ENCODE data around the gene MSANTD2. TPM values are rescaled to one million over a fixed set of nuclear protein-coding genes. Genes with fewer than 3 reads are reported as not detected.
A peak's percentile ranks its signal among the peaks of the same experiment; 100 is the strongest.

MSANTD2 gene
- polyA plus RNA-seq, 3 donors: 1.2 to 5.8 (median 1.8) TPM

- H3K4me1 ChIP-seq (ENCODE audit: control insufficient read depth in 1 of 2, insufficient read depth in 2 of 2, low read length in 2 of 2): peaks cover 52 to 62% of the 10 kb centered on the region in 2 donors
- Mint-ChIP-seq H3K36me3 (no peaks in the 10 kb centered on the region), H3K27ac (no peak within 1 kb of the TSS), H3K4me1 (peaks cover 49% of the 10 kb centered on the region), H3K4me3 (peak within 1 kb of the TSS in 1 of 2 donors; percentile 76), H3K27me3 (ENCODE audit: low read depth in 3 of 3) (peaks cover 14 to 25% (median 14%) of the 10 kb centered on the region in 3 donors), H3K9me3 (peaks cover 0 to 2% (median 0%) of the 10 kb centered on the region in 7 donors)
- H3K9me3 ChIP-seq (replicated peaks in 1 of 2; ENCODE audit: control insufficient read depth in 1 of 2, insufficient read depth in 1 of 2, low read length in 2 of 2): no peaks in the 10 kb centered on the region
- DNase-seq: no peak
- intact Hi-C loops (cut with micrococcal nuclease): no loop called here
- peaks cover 10% of the 10 kb centered on the region for H4K20me1 ChIP-seq (ENCODE audit: insufficient read depth, low read length)
- no peak within 1 kb of the TSS for H2AFZ ChIP-seq (ENCODE audit: insufficient read depth, low read depth, low read length, poor library complexity, severe bottlenecking)
- no peak within 1 kb of the TSS for H3K4me2 ChIP-seq (replicated peaks; ENCODE audit: extremely low read depth, low read length, poor library complexity, severe bottlenecking)
- 77% methylated on average over 31 of the region's 42 CpGs for WGBS (ENCODE audit: insufficient coverage)
- no peaks in the 10 kb centered on the region for H3K79me2 ChIP-seq (ENCODE audit: insufficient read depth, low read length)
- H3K36me3 ChIP-seq (replicated peaks in 1 of 2; ENCODE audit: control insufficient read depth in 1 of 2, insufficient read depth in 2 of 2, low read length in 2 of 2): no peaks in the 10 kb centered on the region
- H3K4me3 ChIP-seq (replicated peaks in 1 of 3; ENCODE audit: low read depth in 2 of 3, low read length in 3 of 3): peak within 1 kb of the TSS in 1 of 3 experiments; percentile 9
- no peak within 1 kb of the TSS for H3K27ac ChIP-seq (ENCODE audit: low read depth in 1 of 2, low read length in 2 of 2)
- no peaks in the 10 kb centered on the region for H3K27me3 ChIP-seq (ENCODE audit: control insufficient read depth in 2 of 2, insufficient read depth in 2 of 2, low read length in 2 of 2)
- no peak for TF ChIP-seq CTCF (IDR thresholded peaks at IDR 0.05)
- no peak within 1 kb of the TSS for H3K9ac ChIP-seq (ENCODE audit: insufficient read depth, low read length, poor library complexity, severe bottlenecking)
These were observed 48.3 kb downstream of the MSANTD2 start, which contains the start of gene VSIG2 for GRCh38 chr11:124751741-124752470. VSIG2 (minus strand) TSS chr11:124752255; CDS start chr11:124752137, 118 bp downstream.

- no peaks in the 10 kb centered on the region for H3K36me3 Mint-ChIP-seq
- Histone ChIP-seq H3K4me3 (replicated peaks in 1 of 3; ENCODE audit: low read depth in 2 of 3, low read length in 3 of 3) (no peak overlapping the region), H3K4me1 (ENCODE audit: control insufficient read depth in 1 of 2, insufficient read depth in 2 of 2, low read length in 2 of 2) (peaks cover 56 to 67% of the 10 kb centered on the region in 2 donors), H2AFZ (ENCODE audit: insufficient read depth, low read depth, low read length, poor library complexity, severe bottlenecking) (no peak overlapping the region), H3K79me2 (ENCODE audit: insufficient read depth, low read length) (no peaks in the 10 kb centered on the region), H3K9ac (ENCODE audit: insufficient read depth, low read length, poor library complexity, severe bottlenecking) (no peak overlapping the region), H4K20me1 (ENCODE audit: insufficient read depth, low read length) (peaks cover 10% of the 10 kb centered on the region), H3K27ac (ENCODE audit: low read depth in 1 of 2, low read length in 2 of 2) (no peak overlapping the region), H3K9me3 (replicated peaks in 1 of 2; ENCODE audit: control insufficient read depth in 1 of 2, insufficient read depth in 1 of 2, low read length in 2 of 2) (no peaks in the 10 kb centered on the region), H3K27me3 (ENCODE audit: control insufficient read depth in 2 of 2, insufficient read depth in 2 of 2, low read length in 2 of 2) (no peaks in the 10 kb centered on the region), H3K36me3 (replicated peaks in 1 of 2; ENCODE audit: control insufficient read depth in 1 of 2, insufficient read depth in 2 of 2, low read length in 2 of 2) (no peaks in the 10 kb centered on the region), H3K4me2 (replicated peaks; ENCODE audit: extremely low read depth, low read length, poor library complexity, severe bottlenecking) (no peak overlapping the region)
- WGBS (ENCODE audit: insufficient coverage): 88% methylated on average over 9 of the region's 11 CpGs
- H3K4me1 Mint-ChIP-seq: peaks cover 55% of the 10 kb centered on the region
- intact Hi-C loops (cut with micrococcal nuclease): no loop called here
- H3K4me3 Mint-ChIP-seq: no peak overlapping the region
- TF ChIP-seq CTCF (IDR thresholded peaks at IDR 0.05): no peak
- no peak for DNase-seq
- peaks cover 0 to 2% (median 0%) of the 10 kb centered on the region in 7 donors for H3K9me3 Mint-ChIP-seq
- no peak overlapping the region for H3K27ac Mint-ChIP-seq
- peaks cover 11 to 21% (median 11%) of the 10 kb centered on the region in 3 donors for H3K27me3 Mint-ChIP-seq (ENCODE audit: low read depth in 3 of 3)
These were observed 48.8 kb downstream of the MSANTD2 start for GRCh38 chr11:124751391-124751740.
